HG02759 (cell line): Measurements from ENCODE around the gene TMC8.
"Not testable (repeated sequence)": the region's sequence is repeated elsewhere in the genome, so short reads cannot be mapped to it uniquely, and the experiment has no call there.

Source experiments
- ATAC-seq: cut with Tn5 transposase; IDR thresholded peaks from one replicate; pipeline ENCODE4 v1.9.1; 2021; ENCODE audit warnings: mild to moderate bottlenecking, moderate library complexity; ENCODE audit not compliant: unreplicated experiment

The TMC8 gene

DNA sequence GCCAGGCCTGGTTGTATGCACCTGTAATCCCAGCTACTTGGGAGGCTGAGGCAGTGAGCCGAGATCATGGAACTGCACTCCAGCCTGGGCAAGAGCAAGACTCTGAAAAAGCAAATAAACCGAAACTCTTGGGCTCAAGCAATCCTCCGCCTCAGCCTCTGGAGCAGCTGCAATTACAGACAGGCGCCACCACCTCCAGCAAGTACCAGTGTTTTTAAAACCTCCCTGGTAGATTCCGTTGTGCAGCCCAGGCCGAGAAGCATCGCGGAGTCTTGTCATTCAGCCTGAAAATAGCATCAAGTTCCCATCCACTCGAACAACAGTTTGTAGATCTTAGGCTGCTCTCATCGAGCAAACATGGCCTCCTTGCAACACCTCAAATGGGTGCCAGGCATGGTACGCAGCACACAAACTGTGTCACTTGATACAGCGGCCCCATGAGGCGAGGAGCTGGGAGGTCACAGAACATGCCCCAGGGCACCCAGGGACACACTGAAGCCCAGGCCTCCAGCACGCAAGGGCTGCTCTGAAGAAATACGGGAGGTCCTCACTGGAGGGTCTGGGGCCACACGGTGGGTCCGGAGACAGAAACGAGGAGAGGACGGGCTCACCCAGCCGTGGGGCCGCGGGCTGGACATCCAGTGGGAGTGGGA is 20.1 kb upstream of the TMC8 start:
- no peak for ATAC-seq

DNA sequence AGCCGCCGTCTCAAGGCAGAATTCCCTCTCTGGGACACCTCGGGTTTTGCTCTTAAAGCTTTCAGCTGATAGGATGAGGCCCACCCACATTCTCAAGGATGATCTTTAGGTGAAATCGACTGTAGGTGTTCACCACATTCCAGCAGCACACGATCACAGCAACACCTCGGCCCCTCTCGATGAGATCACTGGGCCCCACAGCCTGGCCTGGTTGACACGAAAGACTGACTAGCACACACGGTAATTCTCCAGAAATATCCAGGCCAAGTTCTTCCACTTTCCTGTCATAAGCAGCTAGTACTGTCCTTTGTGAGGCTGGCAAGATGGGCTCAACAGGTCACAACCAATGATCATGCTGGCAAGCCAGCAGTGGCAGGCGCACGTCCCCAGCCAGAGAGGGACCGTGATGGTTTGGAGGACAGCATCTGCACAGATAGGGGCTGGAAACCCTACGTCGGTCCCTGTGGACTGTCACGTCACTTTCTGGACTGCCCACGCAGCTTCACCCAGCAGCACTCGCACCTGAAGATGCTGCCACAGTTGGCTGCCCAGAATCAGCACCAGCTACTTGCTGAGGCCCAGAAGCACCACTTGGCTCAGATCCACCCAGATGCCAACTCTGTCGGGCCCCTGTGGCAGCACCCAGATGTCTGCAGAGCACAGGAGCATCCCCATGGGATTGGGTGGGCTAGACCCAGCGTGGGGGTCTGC is 19.4 kb upstream of the TMC8 start:
- no peak for ATAC-seq

DNA sequence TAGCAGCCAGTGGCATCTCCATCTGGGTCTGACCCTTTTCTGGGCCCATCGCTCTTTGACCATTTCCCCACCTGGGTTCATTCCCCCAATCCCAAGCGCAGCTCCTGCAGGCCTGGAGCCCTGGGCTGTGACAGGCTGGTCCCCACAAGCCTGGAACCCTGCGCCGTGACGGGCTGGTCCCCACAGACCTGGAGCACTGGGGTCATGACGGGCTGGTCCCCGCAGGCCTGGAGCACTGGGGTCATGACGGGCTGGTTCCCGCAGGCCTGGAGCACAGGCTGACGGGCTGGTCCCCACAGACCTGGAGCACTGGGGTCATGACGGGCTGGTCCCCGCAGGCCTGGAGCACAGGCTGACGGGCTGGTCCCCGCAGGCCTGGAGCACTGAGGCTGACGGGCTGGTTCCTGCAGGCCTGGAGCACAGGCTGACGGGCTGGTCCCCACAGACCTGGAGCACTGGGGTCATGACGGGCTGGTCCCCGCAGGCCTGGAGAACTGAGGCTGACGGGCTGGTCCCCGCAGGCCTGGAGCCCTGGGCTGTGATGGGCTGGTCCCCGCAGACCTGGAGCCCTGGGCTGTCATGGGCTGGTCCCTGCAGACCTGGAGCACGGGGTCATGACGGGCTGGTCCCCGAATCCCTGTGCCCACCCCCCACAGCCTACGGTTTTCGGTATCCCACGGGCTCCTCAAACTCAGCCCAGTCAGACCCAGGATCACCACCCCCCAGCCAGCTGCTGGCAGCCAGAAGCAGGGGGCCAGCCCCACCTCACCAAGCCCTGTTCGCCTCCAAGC is 18.6 kb upstream of the TMC8 start:
- no peak for ATAC-seq

DNA sequence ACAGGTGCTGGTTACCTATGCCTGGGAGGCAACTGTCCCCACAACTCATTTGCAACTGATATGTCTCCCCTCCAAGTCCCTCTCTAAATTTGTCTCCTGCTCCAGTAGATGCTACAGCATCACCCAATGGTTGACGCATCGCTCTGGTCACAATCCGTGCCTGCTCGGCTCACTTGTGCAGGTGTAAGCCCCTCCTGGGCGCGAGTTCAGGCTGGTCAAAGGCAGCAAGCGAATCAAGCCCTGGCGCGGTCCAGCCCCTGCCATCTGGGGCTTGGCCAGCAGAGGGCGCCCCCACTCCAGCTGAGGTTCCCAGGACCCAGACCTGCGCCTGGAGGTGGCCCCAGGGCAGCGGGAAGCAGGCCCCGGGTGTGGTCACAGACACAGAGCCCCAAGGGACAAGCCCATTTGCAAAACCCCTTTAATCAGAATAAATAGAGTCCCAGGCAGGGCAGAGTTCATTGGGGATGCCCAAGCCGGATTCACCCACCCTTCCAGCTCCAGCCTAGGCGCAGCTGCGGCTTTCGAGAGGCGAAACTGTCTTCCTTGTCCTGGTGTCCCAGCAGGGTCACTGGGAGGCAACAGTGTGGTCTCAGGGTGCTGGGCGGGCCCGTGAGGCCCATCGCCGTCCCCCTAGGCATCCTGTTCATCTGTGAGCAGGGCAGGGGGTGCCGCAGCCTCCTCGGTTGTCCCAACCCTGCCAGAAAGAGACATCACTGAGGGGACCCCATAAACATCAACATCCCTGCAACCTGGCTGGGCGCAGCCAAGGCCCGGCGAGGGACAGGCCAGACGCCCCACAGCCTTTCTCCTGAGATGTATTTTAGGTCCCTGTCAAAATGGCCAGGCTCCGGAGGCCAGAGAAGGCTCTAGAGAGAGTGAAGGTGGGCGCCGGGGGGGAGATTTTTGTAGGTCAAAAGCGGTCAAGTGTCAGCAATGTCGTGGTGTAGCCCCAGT is 17.8 kb upstream of the TMC8 start:
- ATAC-seq = peak; percentile 61

DNA sequence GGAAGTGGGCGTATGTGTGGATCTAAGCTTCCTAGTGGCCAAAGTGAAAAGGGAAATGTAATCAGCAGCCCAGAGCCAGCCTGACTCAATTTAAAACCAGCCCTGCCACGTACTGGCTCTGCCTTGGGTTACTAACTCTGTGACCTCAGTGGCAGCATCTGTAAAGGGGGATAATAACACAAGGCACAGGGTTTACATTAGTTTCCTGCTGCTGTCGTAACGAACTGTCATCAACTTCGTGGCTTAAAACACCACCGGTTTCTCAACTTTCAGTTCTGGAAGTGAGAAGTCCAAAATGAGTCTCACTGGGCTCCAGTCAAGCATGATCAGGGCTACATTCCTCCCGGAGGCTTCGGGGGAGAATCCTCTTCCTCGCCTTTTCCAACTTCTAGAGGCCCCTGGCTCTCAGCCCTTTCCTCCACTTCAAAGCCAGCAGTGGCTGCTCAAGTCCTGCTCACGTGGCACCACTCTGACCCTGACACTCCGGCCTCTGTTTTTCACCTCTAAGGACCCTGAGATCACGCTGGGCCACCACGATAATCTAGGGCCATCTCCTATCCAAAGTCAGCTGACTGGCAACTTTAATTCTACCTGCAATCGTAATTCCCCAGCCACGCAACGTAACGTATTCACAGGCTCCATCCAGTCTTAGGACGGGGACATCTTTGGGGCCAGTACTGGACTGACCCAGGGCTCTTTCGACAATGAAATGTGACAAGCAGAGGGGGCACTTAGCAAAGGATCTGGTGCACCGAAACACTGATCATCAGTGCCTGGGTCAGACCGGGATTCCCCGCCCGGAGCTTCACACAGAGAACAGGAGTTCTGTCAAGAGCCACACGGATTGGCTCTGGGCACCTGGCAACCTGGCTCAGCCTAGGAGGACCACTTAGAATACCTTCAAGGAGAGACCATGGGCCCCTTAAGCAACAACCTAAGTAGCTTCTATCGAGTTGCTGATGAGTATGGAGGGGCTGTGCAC is 16.5 kb upstream of the TMC8 start:
- ATAC-seq = no peak

DNA sequence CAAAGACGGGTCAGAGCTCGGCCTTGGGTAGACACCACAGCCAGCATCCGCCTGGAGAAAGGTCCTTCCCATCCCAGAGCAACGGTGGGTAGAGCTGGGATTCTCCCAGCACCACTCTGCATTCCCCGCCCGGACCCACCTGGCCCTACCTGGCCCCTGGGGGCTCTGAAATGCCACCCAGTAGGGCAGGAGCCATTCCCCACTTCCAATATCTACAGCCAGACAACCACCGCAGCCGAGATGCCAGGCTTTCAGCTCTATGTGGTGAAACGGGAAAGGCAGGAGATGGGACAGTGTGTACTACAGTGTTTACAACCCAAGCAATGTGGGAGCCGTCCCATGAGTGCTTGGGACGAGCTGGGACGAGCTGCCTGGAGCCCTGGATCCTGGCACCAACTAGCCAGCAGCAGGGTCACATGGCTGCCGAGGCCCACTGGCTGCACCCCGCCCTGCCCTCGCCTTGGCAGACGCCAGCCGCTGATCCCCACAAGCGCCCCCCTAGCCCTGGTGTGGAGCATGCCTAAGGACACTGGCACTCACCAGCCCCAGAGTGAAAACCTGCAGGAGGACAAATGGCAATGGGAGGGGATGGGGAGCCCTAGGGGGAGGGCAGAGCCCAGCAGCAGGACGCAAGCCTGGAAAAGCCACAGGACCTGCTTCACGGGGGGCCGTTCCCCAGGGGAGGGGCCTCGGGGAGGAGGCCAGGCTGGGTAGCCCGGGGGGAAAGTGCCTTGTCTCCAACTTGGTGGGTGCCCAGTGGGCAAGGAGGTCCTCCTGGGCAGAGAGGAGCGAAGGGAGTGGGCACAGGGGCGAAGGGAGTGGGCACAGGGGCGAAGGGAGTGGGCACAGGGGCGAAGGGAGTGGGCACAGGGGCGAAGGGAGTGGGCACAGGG is 15.5 kb upstream of the TMC8 start:
- ATAC-seq = no peak

DNA sequence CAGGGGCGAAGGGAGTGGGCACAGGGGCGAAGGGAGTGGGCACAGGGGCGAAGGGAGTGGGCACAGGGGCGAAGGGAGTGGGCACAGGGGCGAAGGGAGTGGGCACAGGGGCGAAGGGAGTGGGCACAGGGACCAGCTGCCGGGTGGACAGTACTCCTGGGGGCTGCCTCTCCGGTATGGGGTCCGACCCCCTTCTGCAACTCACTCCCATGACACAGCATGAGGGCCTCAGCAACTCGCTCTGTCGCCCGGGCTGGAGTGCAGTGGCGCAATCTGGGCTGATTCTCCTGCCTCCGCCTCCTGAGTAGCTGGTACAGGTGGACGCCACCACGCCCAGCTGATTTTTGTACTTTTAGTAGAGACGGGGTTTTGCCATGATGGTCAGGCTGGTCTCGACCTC is 14.8 kb upstream of the TMC8 start:
- ATAC-seq = not testable (repeated sequence)

DNA sequence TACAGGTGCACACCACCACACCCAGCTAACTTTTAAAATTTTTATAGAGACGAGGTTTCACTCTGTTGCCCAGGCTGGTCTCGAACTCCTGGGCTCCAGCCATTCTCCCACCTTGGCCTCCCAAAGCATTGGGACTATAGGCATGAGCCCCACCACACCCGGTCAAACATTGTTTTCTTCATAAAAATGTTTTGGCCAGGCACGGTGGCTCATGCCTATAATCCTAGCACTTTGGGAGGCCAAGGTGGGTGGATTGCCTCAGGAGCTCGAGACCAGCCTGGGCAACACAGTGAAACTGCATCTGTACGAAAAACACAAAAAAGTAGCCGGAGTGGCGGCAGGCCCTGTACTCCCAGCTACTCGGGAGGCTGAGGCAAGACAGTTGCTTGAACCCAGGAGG is 14.2 kb upstream of the TMC8 start:
- no peak for ATAC-seq

DNA sequence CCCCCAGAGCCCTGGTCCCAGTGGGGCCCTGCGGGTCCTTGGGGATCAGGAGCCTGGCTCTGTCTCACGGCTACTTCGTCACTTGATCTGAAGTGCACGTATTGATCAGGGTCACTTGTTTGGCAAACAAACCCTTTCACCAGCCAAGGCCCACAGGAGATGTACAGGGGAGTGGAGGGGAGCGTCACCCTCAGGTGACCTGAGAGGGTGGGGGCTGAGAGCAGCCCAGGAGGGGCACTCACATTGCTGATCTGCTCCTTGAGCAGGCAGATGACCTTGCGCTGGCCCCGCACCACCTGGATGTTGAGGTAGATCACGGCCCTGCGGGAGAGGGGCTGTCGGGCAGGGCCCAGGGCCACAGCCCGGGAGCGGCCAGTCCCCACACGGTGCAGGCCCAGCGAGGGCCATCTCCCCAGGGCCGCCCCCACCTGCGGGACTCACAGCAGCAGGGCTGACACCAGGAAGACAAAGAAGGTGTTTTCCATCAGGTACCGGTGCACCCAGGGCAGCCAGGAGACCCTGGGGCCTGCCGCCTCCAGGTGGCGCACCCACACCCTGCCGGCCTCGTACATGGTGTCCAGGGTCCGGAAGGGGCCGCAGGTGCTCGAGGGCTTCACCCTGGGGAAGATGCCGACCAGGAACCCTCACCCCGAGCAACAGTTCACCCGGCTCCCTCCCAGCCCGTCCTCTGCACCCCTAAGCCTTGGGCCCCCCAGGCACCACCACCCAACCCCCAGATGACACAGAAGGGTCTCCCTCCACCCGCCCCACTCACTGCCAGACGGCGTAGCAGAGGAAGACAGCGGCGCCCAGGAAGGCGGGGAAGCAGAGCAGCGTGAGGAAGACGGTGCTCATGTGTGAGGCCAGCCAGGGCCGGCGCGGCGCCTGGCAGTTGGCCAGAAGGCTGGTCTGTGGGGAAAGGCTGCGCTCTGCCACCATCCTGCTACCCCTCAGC is 13.3 kb upstream of the TMC8 start:
- no peak for ATAC-seq

DNA sequence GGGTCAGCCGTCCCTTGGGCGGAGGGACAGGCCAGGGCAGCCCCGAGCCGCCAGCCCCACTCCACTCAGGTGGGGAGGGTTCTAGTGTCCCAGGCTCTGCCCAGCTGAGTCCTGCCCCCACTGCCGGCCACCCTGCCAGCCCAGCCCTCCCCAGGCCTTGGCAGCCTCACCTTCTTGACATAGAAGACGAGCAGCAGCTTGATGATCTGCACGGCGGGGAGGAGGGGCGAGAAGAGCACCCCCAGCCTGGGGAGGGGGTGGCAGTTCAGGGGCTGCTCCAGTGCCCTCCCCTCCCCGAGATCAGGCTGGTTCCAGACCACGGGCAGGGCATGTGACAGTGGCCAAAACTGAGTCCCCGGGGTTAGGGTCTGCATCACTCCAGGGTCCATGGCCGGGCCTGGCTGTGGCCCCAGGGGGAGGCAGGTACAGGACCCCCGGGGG is 11.8 kb upstream of the TMC8 start:
- ATAC-seq = no peak

DNA sequence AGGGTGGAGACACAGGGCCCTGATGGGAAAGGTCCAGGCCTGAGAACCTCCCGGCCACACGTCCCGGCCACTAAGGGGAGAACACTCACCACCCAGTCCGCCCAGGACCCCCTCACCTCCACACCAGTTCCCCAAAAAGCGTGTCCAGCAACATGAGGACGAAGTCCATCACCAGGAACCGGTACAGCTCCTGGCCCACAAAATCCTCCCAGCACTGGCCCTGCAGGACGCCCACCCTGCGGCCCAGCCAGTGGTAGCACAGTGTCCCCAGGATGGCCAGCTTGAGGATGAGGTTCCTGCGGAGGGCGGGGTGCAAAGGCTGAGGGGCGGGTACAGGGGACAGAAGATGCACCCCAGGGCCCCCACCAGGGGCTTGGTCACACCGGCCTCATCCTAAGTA is 10.0 kb upstream of the TMC8 start:
- no peak for ATAC-seq

DNA sequence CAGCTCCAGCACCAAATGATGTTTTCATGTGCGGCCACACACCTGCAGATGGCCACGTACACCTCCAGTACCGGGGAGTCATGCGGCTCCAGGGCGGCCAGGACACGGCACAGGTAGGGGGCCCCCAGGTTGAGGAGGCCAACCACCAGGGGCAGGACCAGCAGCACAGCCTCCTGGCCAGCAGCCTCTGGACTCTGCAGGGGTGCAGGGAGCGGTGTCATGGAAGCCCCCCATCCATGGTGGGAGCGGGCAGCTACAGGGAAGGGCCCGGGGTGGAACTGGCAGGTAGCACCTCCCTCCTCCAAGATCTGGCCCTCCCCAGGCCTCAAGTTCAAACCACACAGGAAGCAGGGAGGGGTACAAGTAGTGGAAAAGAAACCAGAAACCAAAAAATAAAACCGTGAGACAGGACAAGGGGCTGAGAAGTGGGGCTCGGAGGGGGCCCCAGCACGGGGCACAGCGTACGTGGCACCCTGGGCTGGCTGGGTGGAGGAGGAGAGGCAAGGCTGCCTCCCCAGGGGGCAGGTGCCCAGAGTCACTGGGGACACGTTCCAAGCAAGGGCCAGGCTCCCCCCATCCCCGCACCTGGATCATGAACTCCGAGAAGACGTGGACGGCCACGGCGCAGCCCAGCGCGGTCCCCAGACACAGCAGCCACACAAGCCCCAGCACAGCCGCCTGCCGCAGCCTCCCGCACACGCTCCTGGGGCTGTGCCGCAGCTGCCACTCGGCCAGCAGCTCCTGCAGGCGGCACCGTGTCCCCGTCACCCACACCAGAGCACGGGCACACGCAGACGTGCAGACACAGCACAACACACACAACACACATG is 9.4 kb upstream of the TMC8 start:
- ATAC-seq = no peak

DNA sequence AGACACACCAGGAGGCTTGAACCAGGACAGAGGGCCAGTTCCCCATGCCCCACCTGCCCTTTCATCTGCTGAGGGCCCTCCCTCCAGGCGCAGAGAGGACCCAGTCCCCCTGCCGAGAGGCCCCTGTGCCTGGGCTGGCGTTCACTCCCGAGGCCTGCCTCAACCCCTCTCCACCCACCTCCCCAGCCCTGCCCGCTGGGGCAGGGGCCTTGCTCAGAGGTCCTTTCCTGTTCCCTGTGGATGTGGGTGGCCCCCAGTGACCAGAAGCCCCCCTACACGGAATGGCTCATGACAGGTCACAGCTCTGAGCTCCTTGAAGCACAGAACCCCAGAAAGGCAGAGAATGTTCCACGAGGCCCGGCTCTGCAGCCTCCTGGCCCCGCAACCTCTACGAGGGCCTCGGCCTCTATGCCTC is 8.8 kb upstream of the TMC8 start:
- no peak for ATAC-seq

DNA sequence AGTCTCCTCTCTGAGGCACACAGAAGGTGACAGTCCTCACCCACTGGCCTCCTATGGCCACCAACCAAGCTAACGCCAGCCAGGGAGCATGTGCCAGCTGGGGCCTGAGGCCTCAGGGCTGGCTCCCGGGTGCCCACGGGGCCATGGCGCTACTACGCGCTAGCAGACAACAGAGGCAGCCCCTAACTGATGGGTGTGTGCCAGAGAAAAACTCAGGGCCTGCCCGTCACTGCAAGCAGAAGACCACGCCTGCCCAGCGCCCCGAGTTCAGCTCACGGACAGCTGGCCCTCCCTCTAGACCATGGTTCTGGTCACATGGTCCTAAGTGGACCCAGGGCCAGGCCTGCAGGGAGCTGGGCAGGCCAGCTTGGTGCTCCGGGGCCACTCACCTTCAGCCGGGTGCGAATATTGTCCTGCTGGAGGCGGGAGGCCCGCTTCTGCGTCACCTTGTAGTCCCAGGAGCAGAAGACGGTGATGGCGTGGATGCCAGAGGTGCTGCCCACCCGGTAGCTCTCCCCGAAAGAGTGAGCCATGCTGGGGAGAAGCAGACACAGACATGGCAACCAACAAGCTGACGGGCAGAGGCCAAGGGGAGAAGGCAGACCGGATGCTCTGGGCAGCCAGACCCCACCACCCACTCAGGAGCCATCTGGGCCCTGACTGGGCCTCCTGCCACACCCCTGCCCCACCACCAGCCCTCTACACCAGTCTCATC is 8.2 kb upstream of the TMC8 start:
- ATAC-seq = no peak

DNA sequence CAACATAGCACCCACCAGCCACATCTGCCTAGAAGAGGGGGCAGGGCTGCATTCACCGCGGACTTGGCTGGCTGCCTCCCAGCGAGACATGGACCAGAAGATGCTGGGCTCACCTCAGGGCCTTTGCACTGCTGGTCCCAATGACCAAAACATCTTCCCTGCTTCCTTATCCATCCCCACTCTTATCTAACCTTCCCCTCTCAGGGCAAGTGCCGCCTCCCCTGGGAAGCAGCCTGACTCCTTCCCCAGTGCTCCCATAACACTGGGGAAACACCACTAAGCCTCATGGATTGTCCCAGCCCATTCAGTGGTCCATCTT is 7.7 kb upstream of the TMC8 start:
- ATAC-seq = no peak

DNA sequence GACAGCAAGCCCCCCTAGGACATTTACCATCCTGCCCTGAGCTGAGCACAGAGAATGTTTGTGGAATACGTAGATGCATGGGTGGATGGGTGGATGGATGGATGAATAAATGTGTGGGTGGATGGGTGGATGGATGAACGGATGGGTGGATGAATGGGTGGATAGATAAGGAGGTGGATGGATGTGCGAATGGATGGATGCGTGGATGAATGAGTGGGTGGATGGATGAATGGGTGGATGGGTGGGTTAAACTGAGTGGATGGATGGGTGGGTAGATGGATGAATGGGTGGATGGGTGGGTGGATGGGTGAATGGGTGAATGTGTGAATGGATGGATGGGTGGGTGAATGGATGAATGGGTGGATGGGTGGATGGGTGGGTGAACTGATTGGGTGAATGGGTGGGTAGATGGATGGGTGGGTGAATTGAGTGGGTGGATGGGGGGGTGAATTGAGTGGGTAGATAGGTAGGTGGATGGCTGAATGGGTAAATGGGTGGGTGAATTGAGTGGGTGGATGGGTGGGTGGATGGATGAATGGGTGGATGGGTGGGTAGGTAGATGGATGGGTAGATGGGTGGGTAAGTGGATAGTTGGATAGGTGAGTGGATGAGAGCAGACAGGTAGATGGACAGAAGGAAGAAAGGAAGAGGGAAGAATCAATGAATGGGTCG is 7.2 kb upstream of the TMC8 start:
- no peak for ATAC-seq
